Vagina (tissue), 2 donors: ENCODE data around the gene SPEG.

Experiments used
- POLR2A ChIP-seq, 2 donors: fragments of 450-650 bp; IDR thresholded peaks; one replicate each; pipeline ENCODE4 v1.6.1; 2017; ENCODE audit warnings: antibody characterized with exemption in 2 of 2, mild to moderate bottlenecking in 2 of 2, moderate library complexity in 2 of 2
- POLR2AphosphoS5 ChIP-seq, 2 donors: sonication (generic); formaldehyde crosslinking; IDR thresholded peaks; one replicate each; pipeline ENCODE4 v1.9.0; 2017; ENCODE audit warnings: antibody characterized with exemption in 2 of 2, mild to moderate bottlenecking in 2 of 2, low read depth in 1 of 2; ENCODE audit not compliant: insufficient read depth in 1 of 2
- TF ChIP-seq, protein P1 (sequence below), 3 experiments: fragments of 450-650 bp in 2 of 3; fragments of 200-600 bp in 1 of 3; sonication (generic) in 1 of 3; IDR thresholded peaks; one replicate each; pipeline ENCODE4 v1.5.1; 2017 to 2019; ENCODE audit warnings: antibody characterized with exemption in 3 of 3, mild to moderate bottlenecking in 2 of 3, moderate library complexity in 2 of 3

- TF ChIP-seq, protein P1, sequence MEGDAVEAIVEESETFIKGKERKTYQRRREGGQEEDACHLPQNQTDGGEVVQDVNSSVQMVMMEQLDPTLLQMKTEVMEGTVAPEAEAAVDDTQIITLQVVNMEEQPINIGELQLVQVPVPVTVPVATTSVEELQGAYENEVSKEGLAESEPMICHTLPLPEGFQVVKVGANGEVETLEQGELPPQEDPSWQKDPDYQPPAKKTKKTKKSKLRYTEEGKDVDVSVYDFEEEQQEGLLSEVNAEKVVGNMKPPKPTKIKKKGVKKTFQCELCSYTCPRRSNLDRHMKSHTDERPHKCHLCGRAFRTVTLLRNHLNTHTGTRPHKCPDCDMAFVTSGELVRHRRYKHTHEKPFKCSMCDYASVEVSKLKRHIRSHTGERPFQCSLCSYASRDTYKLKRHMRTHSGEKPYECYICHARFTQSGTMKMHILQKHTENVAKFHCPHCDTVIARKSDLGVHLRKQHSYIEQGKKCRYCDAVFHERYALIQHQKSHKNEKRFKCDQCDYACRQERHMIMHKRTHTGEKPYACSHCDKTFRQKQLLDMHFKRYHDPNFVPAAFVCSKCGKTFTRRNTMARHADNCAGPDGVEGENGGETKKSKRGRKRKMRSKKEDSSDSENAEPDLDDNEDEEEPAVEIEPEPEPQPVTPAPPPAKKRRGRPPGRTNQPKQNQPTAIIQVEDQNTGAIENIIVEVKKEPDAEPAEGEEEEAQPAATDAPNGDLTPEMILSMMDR (IDR thresholded peaks at IDR 0.05) = no peak
- TF ChIP-seq POLR2A (IDR thresholded peaks at IDR 0.05) (no peak), POLR2AphosphoS5 (IDR thresholded peaks at IDR 0.05; ENCODE audit: insufficient read depth in 1 of 2, low read depth in 1 of 2) (no peak)
Measured at GRCh38 chr2:219538504-219538951, 103.9 kb downstream of the SPEG start.
